Nephron (organoid): ENCODE results near the gene LMTK2.
"Not testable (repeated sequence)": the region's sequence is repeated elsewhere in the genome, so short reads cannot be mapped to it uniquely, and the experiment has no call there.

Experiments used
- H3K27ac Mint-ChIP-seq, 3 experiments: 2 replicates each; pipeline ENCODE4 v1.8.0; 2020; ENCODE audit warnings: mixed read lengths in 3 of 3, mild to moderate bottlenecking in 2 of 3, moderate library complexity in 1 of 3
- H3K27me3 Mint-ChIP-seq: 2 replicates; pipeline ENCODE4 v1.8.0; 2021; ENCODE audit warnings: low read depth, mild to moderate bottlenecking, moderate library complexity, mixed read lengths
- H3K36me3 Mint-ChIP-seq: 2 replicates; pipeline ENCODE4 v1.8.0; 2020; ENCODE audit warnings: low read depth, mixed read lengths
- H3K4me1 Mint-ChIP-seq: 2 replicates; pipeline ENCODE4 v1.8.0; 2020; ENCODE audit warnings: mixed read lengths
- H3K4me3 Mint-ChIP-seq, 3 experiments: 2 replicates each; pipeline ENCODE4 v1.8.0; 2020; ENCODE audit warnings: mild to moderate bottlenecking in 3 of 3, mixed read lengths in 3 of 3, moderate library complexity in 2 of 3
- H3K9me3 Mint-ChIP-seq: 2 replicates; pipeline ENCODE4 v1.8.0; 2020; ENCODE audit warnings: mixed read lengths
- TF ChIP-seq, protein P1 (sequence below), 3 experiments: fragments of 200-600 bp; sonication (generic); IDR thresholded peaks; one replicate each; pipeline ENCODE4 v1.5.0; 2021; ENCODE audit warnings: antibody characterized with exemption in 3 of 3; ENCODE audit not compliant: unreplicated experiment in 3 of 3

LMTK2 gene

DNA sequence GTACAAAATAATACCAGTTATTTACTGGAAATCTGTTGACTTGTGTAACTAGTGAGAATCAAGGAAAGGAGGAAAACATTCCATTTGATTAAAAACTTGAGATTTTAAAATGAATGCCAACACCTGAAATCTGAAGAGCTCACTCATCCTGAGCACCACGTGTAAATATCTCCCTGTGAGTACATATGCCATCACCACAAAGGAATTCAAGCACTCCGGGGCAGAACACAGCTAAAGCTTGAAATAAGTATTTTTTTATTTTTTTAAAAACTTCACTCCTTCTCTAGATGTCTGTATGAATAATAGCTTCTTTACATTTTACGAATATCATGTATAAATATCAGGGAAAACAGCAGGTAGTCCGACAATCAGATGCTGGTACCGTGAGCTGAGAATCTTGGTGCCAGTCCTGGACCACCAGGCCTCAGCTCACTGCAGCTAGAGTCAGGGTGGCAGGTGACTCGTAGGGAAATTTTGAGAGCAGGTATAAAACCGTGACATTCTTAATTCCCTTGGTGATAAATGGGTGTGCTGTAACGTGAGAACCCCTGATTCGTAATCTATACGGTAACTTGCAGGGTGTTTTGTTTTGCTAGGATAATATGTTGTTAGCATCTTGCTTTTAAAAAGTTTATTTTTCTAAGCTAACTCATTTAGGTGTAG, 12.7 kb downstream of the LMTK2 start:
- Mint-ChIP-seq H3K4me1 (peaks cover 18% of the 10 kb centered on the region), H3K4me3 (no peak overlapping the region), H3K36me3 (no peaks in the 10 kb centered on the region), H3K27me3 (no peaks in the 10 kb centered on the region), H3K9me3 (no peaks in the 10 kb centered on the region), H3K27ac (peak overlapping the region in 2 of 3 experiments; percentile 25)
- TF ChIP-seq, protein P1, sequence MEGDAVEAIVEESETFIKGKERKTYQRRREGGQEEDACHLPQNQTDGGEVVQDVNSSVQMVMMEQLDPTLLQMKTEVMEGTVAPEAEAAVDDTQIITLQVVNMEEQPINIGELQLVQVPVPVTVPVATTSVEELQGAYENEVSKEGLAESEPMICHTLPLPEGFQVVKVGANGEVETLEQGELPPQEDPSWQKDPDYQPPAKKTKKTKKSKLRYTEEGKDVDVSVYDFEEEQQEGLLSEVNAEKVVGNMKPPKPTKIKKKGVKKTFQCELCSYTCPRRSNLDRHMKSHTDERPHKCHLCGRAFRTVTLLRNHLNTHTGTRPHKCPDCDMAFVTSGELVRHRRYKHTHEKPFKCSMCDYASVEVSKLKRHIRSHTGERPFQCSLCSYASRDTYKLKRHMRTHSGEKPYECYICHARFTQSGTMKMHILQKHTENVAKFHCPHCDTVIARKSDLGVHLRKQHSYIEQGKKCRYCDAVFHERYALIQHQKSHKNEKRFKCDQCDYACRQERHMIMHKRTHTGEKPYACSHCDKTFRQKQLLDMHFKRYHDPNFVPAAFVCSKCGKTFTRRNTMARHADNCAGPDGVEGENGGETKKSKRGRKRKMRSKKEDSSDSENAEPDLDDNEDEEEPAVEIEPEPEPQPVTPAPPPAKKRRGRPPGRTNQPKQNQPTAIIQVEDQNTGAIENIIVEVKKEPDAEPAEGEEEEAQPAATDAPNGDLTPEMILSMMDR (IDR thresholded peaks at IDR 0.05; ENCODE audit: unreplicated experiment in 3 of 3), result no peak

DNA sequence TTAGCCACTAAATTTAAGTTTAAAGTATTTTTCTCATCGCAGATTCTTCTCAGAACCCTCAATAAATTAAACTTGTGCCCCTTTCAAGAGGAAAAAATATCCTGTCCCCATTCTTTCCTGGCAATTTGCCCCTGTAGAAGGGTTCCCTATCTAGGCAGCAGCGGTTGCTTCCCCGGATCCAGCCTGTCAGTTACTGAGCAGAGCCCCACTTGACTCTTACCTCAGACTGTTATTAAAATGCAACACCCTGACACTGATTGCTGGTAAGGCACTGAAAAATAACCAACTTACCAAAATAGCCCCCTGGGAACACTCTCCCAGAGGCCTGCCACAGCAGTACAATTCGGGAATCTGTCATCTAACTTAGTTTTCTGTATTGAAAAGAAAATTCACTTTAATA, 13.9 kb downstream of the LMTK2 start:
- no peaks in the 10 kb centered on the region for H3K9me3 Mint-ChIP-seq
- H3K36me3 Mint-ChIP-seq, result no peaks in the 10 kb centered on the region
- TF ChIP-seq, protein P1 (IDR thresholded peaks at IDR 0.05; ENCODE audit: unreplicated experiment in 3 of 3), result no peak
- H3K27me3 Mint-ChIP-seq, result no peaks in the 10 kb centered on the region
- H3K27ac Mint-ChIP-seq, result peak overlapping the region in 2 of 3 experiments; percentile 39 to 56
- H3K4me1 Mint-ChIP-seq, result peaks cover 18% of the 10 kb centered on the region
- no peak overlapping the region for H3K4me3 Mint-ChIP-seq

DNA sequence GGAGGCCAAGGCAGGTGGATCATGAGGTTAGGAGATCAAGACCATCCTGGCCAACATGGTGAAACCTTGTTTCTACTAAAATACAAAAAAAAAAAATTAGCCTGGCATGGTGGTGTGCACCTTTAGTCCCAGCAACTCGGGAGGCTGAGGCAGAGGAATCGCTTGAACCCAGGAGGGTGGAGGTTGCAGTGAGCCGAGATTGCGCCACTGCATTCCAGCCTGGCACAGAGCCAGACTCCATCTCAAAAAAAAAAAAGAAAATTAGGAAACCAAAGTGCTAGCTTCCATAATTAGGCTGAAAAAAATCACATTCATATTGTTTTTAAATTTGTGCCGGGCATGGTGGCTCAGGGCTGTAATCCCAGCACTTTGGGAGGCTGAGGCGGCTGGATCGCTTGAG, 14.7 kb downstream of the LMTK2 start:
- peaks cover 18% of the 10 kb centered on the region for H3K4me1 Mint-ChIP-seq
- H3K9me3 Mint-ChIP-seq, H3K27ac Mint-ChIP-seq, H3K27me3 Mint-ChIP-seq, H3K4me3 Mint-ChIP-seq, H3K36me3 Mint-ChIP-seq: not testable (repeated sequence)

DNA sequence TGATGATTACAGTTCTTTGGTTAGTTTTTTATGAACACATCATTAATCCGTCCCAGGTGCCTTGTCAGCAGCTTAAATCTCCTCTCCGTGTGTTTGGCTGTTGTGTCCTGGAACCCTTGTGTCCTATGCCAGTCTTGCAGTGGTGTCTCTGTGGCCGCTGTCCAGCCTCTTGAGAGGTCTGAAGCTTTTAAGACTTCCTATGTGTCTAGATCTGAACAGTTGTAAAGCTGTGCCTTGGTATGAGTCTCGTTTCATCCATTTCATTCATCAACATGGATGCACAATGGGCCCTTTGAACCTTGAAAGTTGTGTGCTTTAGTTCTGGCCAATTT, 16.7 kb downstream of the LMTK2 start:
- Mint-ChIP-seq H3K36me3 (no peaks in the 10 kb centered on the region), H3K27me3 (no peaks in the 10 kb centered on the region), H3K27ac (no peak overlapping the region), H3K9me3 (no peaks in the 10 kb centered on the region), H3K4me1 (peaks cover 18% of the 10 kb centered on the region), H3K4me3 (no peak overlapping the region)
- TF ChIP-seq, protein P1 (IDR thresholded peaks at IDR 0.05; ENCODE audit: unreplicated experiment in 3 of 3), result no peak

DNA sequence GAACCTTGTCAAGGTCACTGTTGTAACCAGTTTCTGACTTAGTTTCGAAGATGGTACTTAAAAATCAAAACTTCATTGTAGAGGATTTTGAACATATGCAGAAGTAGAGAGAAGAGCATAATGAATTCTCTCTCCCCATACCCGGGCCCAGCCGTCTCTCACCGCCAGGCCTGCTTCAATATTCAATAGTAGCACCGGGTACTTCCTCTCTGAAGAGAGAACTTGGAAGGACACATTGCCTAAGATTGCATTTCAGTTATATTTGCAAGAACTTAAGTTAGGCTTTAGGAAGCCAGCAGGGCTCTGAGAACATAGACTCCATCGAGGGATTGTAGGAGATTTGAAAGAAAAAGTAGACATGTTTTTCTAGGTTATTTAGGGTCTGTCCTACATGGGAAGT, 19.1 kb downstream of the LMTK2 start:
- TF ChIP-seq, protein P1 (IDR thresholded peaks at IDR 0.05; ENCODE audit: unreplicated experiment in 3 of 3), result no peak
- Mint-ChIP-seq H3K4me3 (no peak overlapping the region), H3K9me3 (no peaks in the 10 kb centered on the region), H3K36me3 (no peaks in the 10 kb centered on the region), H3K27me3 (no peaks in the 10 kb centered on the region), H3K4me1 (peaks cover under 1% of the 10 kb centered on the region), H3K27ac (no peak overlapping the region)

DNA sequence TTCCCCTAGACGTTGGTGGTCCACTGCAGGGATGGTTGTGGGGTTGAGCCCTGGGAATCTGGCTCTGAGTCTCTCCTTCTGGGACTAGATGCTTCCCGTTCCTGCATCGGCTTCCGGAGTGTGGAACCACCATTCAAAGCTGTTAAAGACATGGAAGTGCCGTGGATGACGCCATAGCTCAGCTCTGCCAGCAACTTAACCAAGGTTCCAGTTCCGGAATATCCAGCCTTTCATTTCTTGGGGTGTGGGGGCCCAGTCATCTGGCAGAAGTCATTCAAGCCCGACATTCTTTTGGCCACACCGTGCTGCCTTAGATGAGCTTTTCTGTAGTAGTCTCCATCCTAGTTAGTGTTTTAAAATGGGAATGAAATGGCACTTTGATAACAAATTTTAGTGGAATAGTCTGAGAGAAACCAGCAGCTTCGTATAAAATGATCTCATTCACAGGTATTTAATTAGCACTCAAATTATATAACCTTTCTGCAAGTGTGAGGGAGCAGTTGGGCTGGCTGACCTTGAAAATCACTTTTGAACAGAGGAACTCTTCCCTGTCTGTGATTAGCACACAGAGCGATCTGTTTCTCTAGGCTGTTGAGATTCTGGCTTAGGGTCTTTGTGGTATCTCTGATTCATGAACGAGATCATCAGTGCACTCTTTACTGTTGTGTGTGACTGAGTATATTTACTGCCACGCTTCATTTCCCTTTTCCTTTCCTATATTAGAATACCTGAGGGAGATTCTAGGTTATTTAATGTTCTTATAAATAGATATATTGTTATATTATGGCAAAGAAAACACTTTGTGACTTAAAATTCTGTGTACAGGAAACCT, 19.9 kb downstream of the LMTK2 start:
- no peaks in the 10 kb centered on the region for H3K9me3 Mint-ChIP-seq
- H3K27me3 Mint-ChIP-seq, result no peaks in the 10 kb centered on the region
- peaks cover 7% of the 10 kb centered on the region for H3K4me1 Mint-ChIP-seq
- H3K36me3 Mint-ChIP-seq, result no peaks in the 10 kb centered on the region
- H3K27ac Mint-ChIP-seq, result no peak overlapping the region
- TF ChIP-seq, protein P1 (IDR thresholded peaks at IDR 0.05; ENCODE audit: unreplicated experiment in 3 of 3), result no peak
- no peak overlapping the region for H3K4me3 Mint-ChIP-seq
